Measurements from ENCODE around the gene ACP3. TPM values are rescaled to one million over a fixed set of nuclear protein-coding genes. Genes with fewer than 3 reads are reported as not detected.
"Not testable (repeated sequence)": the region's sequence is repeated elsewhere in the genome, so short reads cannot be mapped to it uniquely, and the experiment has no call there.

The ACP3 gene
- polyA plus RNA-seq, 1 experiment, result 0.37 TPM

- no peak for DNase-seq (ENCODE audit: low read depth)
- TF ChIP-seq CTCF (IDR thresholded peaks at IDR 0.05; ENCODE audit: insufficient read depth, low read depth, low read length), result no peak
- no peaks in the 10 kb centered on the region for H3K36me3 ChIP-seq (ENCODE audit: control insufficient read depth, insufficient read depth, low read length)
- no peak overlapping the region for H3K4me3 ChIP-seq (ENCODE audit: low read depth, low read length)
- no peaks in the 10 kb centered on the region for H3K27me3 ChIP-seq (ENCODE audit: control insufficient read depth, insufficient read depth, low read length)
- CTCF ChIA-PET, result no interaction called here
- POLR2A ChIA-PET, result no interaction called here
Measured at GRCh38 chr3:132294906-132295305, 22.3 kb upstream of the ACP3 start.

- H3K4me3 ChIP-seq (ENCODE audit: low read depth, low read length); CTCF ChIA-PET; H3K36me3 ChIP-seq (ENCODE audit: control insufficient read depth, insufficient read depth, low read length); POLR2A ChIA-PET; DNase-seq (ENCODE audit: low read depth); H3K27me3 ChIP-seq (ENCODE audit: control insufficient read depth, insufficient read depth, low read length): not testable (repeated sequence)
Measured at GRCh38 chr3:132303336-132304201, 13.6 kb upstream of the ACP3 start.

- H3K27me3 ChIP-seq (ENCODE audit: control insufficient read depth, insufficient read depth, low read length); DNase-seq (ENCODE audit: low read depth); POLR2A ChIA-PET; H3K36me3 ChIP-seq (ENCODE audit: control insufficient read depth, insufficient read depth, low read length); H3K4me3 ChIP-seq (ENCODE audit: low read depth, low read length); CTCF ChIA-PET: not testable (repeated sequence)
Measured at GRCh38 chr3:132304351-132304750, 12.9 kb upstream of the ACP3 start.

- H3K27me3 ChIP-seq (ENCODE audit: control insufficient read depth, insufficient read depth, low read length); DNase-seq (ENCODE audit: low read depth); POLR2A ChIA-PET; H3K4me3 ChIP-seq (ENCODE audit: low read depth, low read length); CTCF ChIA-PET; H3K36me3 ChIP-seq (ENCODE audit: control insufficient read depth, insufficient read depth, low read length): not testable (repeated sequence)
Measured at GRCh38 chr3:132310057-132310456, 7.2 kb upstream of the ACP3 start.

- ChIA-PET POLR2A (no interaction called here), CTCF (interaction anchor here (0.7 to 1.5 kb wide), 2 partner anchors 23 to 55 kb away, joined by 3 to 4 read pairs; no protein-coding TSS in a partner anchor)
- H3K27me3 ChIP-seq (ENCODE audit: control insufficient read depth, insufficient read depth, low read length), result no peaks in the 10 kb centered on the region
- no peak overlapping the region for H3K4me3 ChIP-seq (ENCODE audit: low read depth, low read length)
- DNase-seq (ENCODE audit: low read depth), result no peak
- no peaks in the 10 kb centered on the region for H3K36me3 ChIP-seq (ENCODE audit: control insufficient read depth, insufficient read depth, low read length)
- no peak for TF ChIP-seq CTCF (IDR thresholded peaks at IDR 0.05; ENCODE audit: insufficient read depth, low read depth, low read length)
Measured at GRCh38 chr3:132311316-132311715, 5.9 kb upstream of the ACP3 start.

GRCh38 chr3:132311841-132312240 is 5.4 kb upstream of the ACP3 start:
- TF ChIP-seq CTCF (IDR thresholded peaks at IDR 0.05; ENCODE audit: insufficient read depth, low read depth, low read length), result no peak
- no peak overlapping the region for H3K4me3 ChIP-seq (ENCODE audit: low read depth, low read length)
- POLR2A ChIA-PET, result no interaction called here
- CTCF ChIA-PET, result interaction anchor here (1.5 kb wide), 1 partner anchor 55 kb away, joined by 4 read pairs; no protein-coding TSS in a partner anchor
- no peak for DNase-seq (ENCODE audit: low read depth)
- no peaks in the 10 kb centered on the region for H3K36me3 ChIP-seq (ENCODE audit: control insufficient read depth, insufficient read depth, low read length)
- no peaks in the 10 kb centered on the region for H3K27me3 ChIP-seq (ENCODE audit: control insufficient read depth, insufficient read depth, low read length)

- Histone ChIP-seq H3K4me3 (ENCODE audit: low read depth, low read length) (no peak overlapping the region), H3K36me3 (ENCODE audit: control insufficient read depth, insufficient read depth, low read length) (no peaks in the 10 kb centered on the region), H3K27me3 (ENCODE audit: control insufficient read depth, insufficient read depth, low read length) (no peaks in the 10 kb centered on the region)
- ChIA-PET CTCF (interaction anchor here (0.8 to 1.0 kb wide), 2 partner anchors 14 to 59 kb away, joined by 3 read pairs; no protein-coding TSS in a partner anchor), POLR2A (no interaction called here)
- TF ChIP-seq CTCF (IDR thresholded peaks at IDR 0.05; ENCODE audit: insufficient read depth, low read depth, low read length), result no peak
- no peak for DNase-seq (ENCODE audit: low read depth)
Measured at GRCh38 chr3:132315851-132316250, 1.4 kb upstream of the ACP3 start.

All from BJ (cell line).